ENCODE measurements around the gene TBX5.

TBX5 gene

GRCh38 chr12:114400361-114400811 is 5.6 kb downstream of the TBX5 start:
- TF ChIP-seq CTCF (IDR thresholded peaks at IDR 0.05; ENCODE audit: poor library complexity, severe bottlenecking) = no peak
- Histone ChIP-seq H3K27me3 (ENCODE audit: insufficient read depth, poor library complexity, severe bottlenecking) (peaks cover 100% of the 10 kb centered on the region), H3K9me3 (ENCODE audit: severe bottlenecking) (no peaks in the 10 kb centered on the region), H3K36me3 (ENCODE audit: low read depth) (no peaks in the 10 kb centered on the region), H3K4me3 (ENCODE audit: severe bottlenecking) (no peak overlapping the region), H3K4me1 (ENCODE audit: insufficient read depth, poor library complexity, severe bottlenecking) (no peaks in the 10 kb centered on the region), H3K27ac (ENCODE audit: poor library complexity, severe bottlenecking) (no peak overlapping the region)
- DNase-seq (ENCODE audit: low spot score) (no peak), ATAC-seq (ENCODE audit: low read depth) (no peak)

GRCh38 chr12:114399664-114400211 is 6.2 kb downstream of the TBX5 start:
- Histone ChIP-seq H3K27ac (ENCODE audit: poor library complexity, severe bottlenecking) (no peak overlapping the region), H3K27me3 (ENCODE audit: insufficient read depth, poor library complexity, severe bottlenecking) (peaks cover 100% of the 10 kb centered on the region), H3K4me1 (ENCODE audit: insufficient read depth, poor library complexity, severe bottlenecking) (no peaks in the 10 kb centered on the region), H3K36me3 (ENCODE audit: low read depth) (no peaks in the 10 kb centered on the region), H3K9me3 (ENCODE audit: severe bottlenecking) (no peaks in the 10 kb centered on the region), H3K4me3 (ENCODE audit: severe bottlenecking) (no peak overlapping the region)
- no peak for TF ChIP-seq CTCF (IDR thresholded peaks at IDR 0.05; ENCODE audit: poor library complexity, severe bottlenecking)
- no peak for DNase-seq (ENCODE audit: low spot score)
- ATAC-seq (ENCODE audit: low read depth) = no peak

GRCh38 chr12:114397978-114398881 is 7.7 kb downstream of the TBX5 start:
- no peaks in the 10 kb centered on the region for H3K9me3 ChIP-seq (ENCODE audit: severe bottlenecking)
- ATAC-seq (ENCODE audit: low read depth) (no peak), DNase-seq (ENCODE audit: low spot score) (no peak)
- H3K27ac ChIP-seq (ENCODE audit: poor library complexity, severe bottlenecking) = no peak overlapping the region
- no peaks in the 10 kb centered on the region for H3K4me1 ChIP-seq (ENCODE audit: insufficient read depth, poor library complexity, severe bottlenecking)
- no peak overlapping the region for H3K4me3 ChIP-seq (ENCODE audit: severe bottlenecking)
- no peaks in the 10 kb centered on the region for H3K36me3 ChIP-seq (ENCODE audit: low read depth)
- no peak for TF ChIP-seq CTCF (IDR thresholded peaks at IDR 0.05; ENCODE audit: poor library complexity, severe bottlenecking)
- H3K27me3 ChIP-seq (ENCODE audit: insufficient read depth, poor library complexity, severe bottlenecking) = peaks cover 100% of the 10 kb centered on the region

GRCh38 chr12:114396869-114397719 is 8.8 kb downstream of the TBX5 start:
- Histone ChIP-seq H3K27me3 (ENCODE audit: insufficient read depth, poor library complexity, severe bottlenecking) (peaks cover 100% of the 10 kb centered on the region), H3K27ac (ENCODE audit: poor library complexity, severe bottlenecking) (no peak overlapping the region), H3K9me3 (ENCODE audit: severe bottlenecking) (no peaks in the 10 kb centered on the region), H3K4me3 (ENCODE audit: severe bottlenecking) (no peak overlapping the region), H3K36me3 (ENCODE audit: low read depth) (no peaks in the 10 kb centered on the region), H3K4me1 (ENCODE audit: insufficient read depth, poor library complexity, severe bottlenecking) (no peaks in the 10 kb centered on the region)
- DNase-seq (ENCODE audit: low spot score) (no peak), ATAC-seq (ENCODE audit: low read depth) (no peak)
- TF ChIP-seq CTCF (IDR thresholded peaks at IDR 0.05; ENCODE audit: poor library complexity, severe bottlenecking) = no peak
